IMR-90 (cell line): ENCODE measurements around the gene OSBP2. TPM values are rescaled to one million over a fixed set of nuclear protein-coding genes. Genes with fewer than 3 reads are reported as not detected.

Experiments used
- ATAC-seq: fragments of 200-7000 bp; cut with Tn5 transposase; 2 replicates; pipeline ENCODE4 v1.9.1; 2020; ENCODE audit warnings: low read depth, mild to moderate bottlenecking, moderate library complexity
- BruUV-seq: library from RNA; stranded (reverse); fragments of 400-500 nt; replicated peaks from 2 replicates; lab custom pipeline; 2021; lab: Mats Ljungman, UMichigan
- CTCF ChIA-PET: fragments of 300-600 bp; formaldehyde crosslinking; extraction: SDS; loops from one replicate; lab custom pipeline; 2021; ENCODE audit warnings: antibody characterized with exemption; lab: Yijun Ruan, JAX
- POLR2A ChIA-PET: fragments of 300-600 bp; sonication (Branson Sonifier 250); formaldehyde crosslinking; loops from one replicate; lab custom pipeline; 2022; ENCODE audit warnings: antibody characterized with exemption; ENCODE audit not compliant: unreplicated experiment; lab: Charles Lee
- DNase-seq: peaks from one replicate; pipeline ENCODE4 v3.0.0; 2013
- H2AFZ ChIP-seq: replicated peaks from 2 replicates; pipeline ENCODE3; 2013; ENCODE audit warnings: low read length, mild to moderate bottlenecking; ENCODE audit not compliant: poor library complexity
- H2AK5ac ChIP-seq: 2 replicates; pipeline ENCODE4 v1.6.1; 2013; ENCODE audit warnings: low read depth, low read length, inconsistent platforms
- H2AK9ac ChIP-seq: replicated peaks from 2 replicates; pipeline ENCODE3; 2013; ENCODE audit warnings: mild to moderate bottlenecking, low read depth, low read length, moderate library complexity; ENCODE audit not compliant: poor library complexity
- H2BK120ac ChIP-seq: 2 replicates; pipeline ENCODE4 v1.6.1; 2013; ENCODE audit warnings: low read depth, low read length, inconsistent platforms
- H2BK15ac ChIP-seq: 3 replicates; pipeline ENCODE4 v1.6.1; 2013; ENCODE audit warnings: low read depth, low read length, inconsistent platforms
- H2BK20ac ChIP-seq: 2 replicates; pipeline ENCODE4 v1.6.1; 2013; ENCODE audit warnings: low read depth, mild to moderate bottlenecking, inconsistent platforms, low read length, moderate library complexity
- H2BK5ac ChIP-seq: 2 replicates; pipeline ENCODE4 v1.6.1; 2013; ENCODE audit warnings: mild to moderate bottlenecking, low read depth, low read length, inconsistent platforms; ENCODE audit not compliant: poor library complexity, severe bottlenecking
- H3K14ac ChIP-seq: replicated peaks from 2 replicates; pipeline ENCODE4 v1.6.1; 2013; ENCODE audit warnings: low read depth, low read length, inconsistent platforms
- H3K18ac ChIP-seq: 2 replicates; pipeline ENCODE4 v1.6.1; 2013; ENCODE audit warnings: low read depth, low read length, control low read depth
- H3K23ac ChIP-seq: 2 replicates; pipeline ENCODE4 v1.6.1; 2013; ENCODE audit warnings: low read depth, low read length, inconsistent platforms
- H3K27ac ChIP-seq: 2 replicates; pipeline ENCODE4 v1.5.1; 2013; ENCODE audit warnings: mild to moderate bottlenecking, control low read depth, low read length; ENCODE audit not compliant: insufficient read depth
- H3K27me3 ChIP-seq: 2 replicates; pipeline ENCODE4 v1.6.1; 2013; ENCODE audit warnings: low read length; ENCODE audit not compliant: control insufficient read depth, insufficient read depth
- H3K36me3 ChIP-seq: 2 replicates; pipeline ENCODE4 v1.6.1; 2013; ENCODE audit warnings: low read length, mixed read lengths; ENCODE audit not compliant: control insufficient read depth, insufficient read depth
- H3K4ac ChIP-seq: 2 replicates; pipeline ENCODE4 v1.6.1; 2013; ENCODE audit warnings: low read depth, low read length, inconsistent platforms
- H3K4me1 ChIP-seq: 2 replicates; pipeline ENCODE4 v1.6.1; 2013; ENCODE audit warnings: low read length, mixed read lengths; ENCODE audit not compliant: control insufficient read depth, insufficient read depth
- H3K4me2 ChIP-seq: 2 replicates; pipeline ENCODE4 v1.6.1; 2013; ENCODE audit warnings: low read depth, mild to moderate bottlenecking, control low read depth, low read length, moderate library complexity
- H3K4me3 ChIP-seq: 2 replicates; pipeline ENCODE4 v1.5.1; 2013; ENCODE audit warnings: low read depth, mild to moderate bottlenecking, control low read depth, low read length, moderate library complexity; ENCODE audit not compliant: insufficient read depth
- H3K56ac ChIP-seq: 2 replicates; pipeline ENCODE4 v1.6.1; 2013; ENCODE audit warnings: low read length, inconsistent platforms; ENCODE audit not compliant: insufficient read depth; ENCODE audit errors: extremely low read depth
- H3K79me1 ChIP-seq, 2 experiments: 2 replicates each; pipeline ENCODE4 v1.6.1; 2013; ENCODE audit warnings: low read length in 2 of 2, inconsistent platforms in 1 of 2, low read depth in 1 of 2
- H3K9ac ChIP-seq: 2 replicates; pipeline ENCODE4 v1.6.1; 2013; ENCODE audit warnings: low read depth, low read length, control low read depth
- H3K9me1 ChIP-seq: 2 replicates; pipeline ENCODE4 v1.6.1; 2013; ENCODE audit warnings: low read length, inconsistent platforms; ENCODE audit not compliant: insufficient read depth
- H3K9me3 ChIP-seq: 2 replicates; pipeline ENCODE4 v1.6.1; 2013; ENCODE audit warnings: low read length; ENCODE audit not compliant: control insufficient read depth, insufficient read depth
- H4K20me1 ChIP-seq: 2 replicates; pipeline ENCODE4 v1.6.1; 2013; ENCODE audit warnings: low read length, inconsistent platforms; ENCODE audit not compliant: insufficient read depth
- H4K5ac ChIP-seq: 2 replicates; pipeline ENCODE4 v1.6.1; 2013; ENCODE audit warnings: mild to moderate bottlenecking, low read depth, low read length, control low read depth
- H4K8ac ChIP-seq, 2 experiments: 2 replicates each; pipeline ENCODE4 v1.6.1; 2013; ENCODE audit warnings: low read depth in 2 of 2, low read length in 2 of 2, control low read depth in 1 of 2, inconsistent platforms in 1 of 2
- H4K91ac ChIP-seq: 2 replicates; pipeline ENCODE4 v1.6.1; 2013; ENCODE audit warnings: low read depth, low read length, inconsistent platforms; ENCODE audit not compliant: insufficient read depth
- BHLHE40 ChIP-seq: fragments of 150-350 bp; IDR thresholded peaks from 2 replicates; pipeline ENCODE4 v1.6.1; 2016; ENCODE audit warnings: mild to moderate bottlenecking, low read depth, low read length
- FOS ChIP-seq: fragments of 150-350 bp; IDR thresholded peaks from 2 replicates; pipeline ENCODE4 v1.6.1; 2016; ENCODE audit warnings: low read depth, low read length
- WGBS, 2 experiments: methylation state at CpG; one replicate each; pipeline versions ENCODE4 v1.1.5 to v1.1.7; 2013; ENCODE audit warnings: missing lambda C conversion rate in 2 of 2; ENCODE audit not compliant: insufficient read length in 1 of 2; ENCODE audit errors: extremely low coverage in 2 of 2; 5-methylcytosine and 5-hydroxymethylcytosine counted together
- dilution Hi-C: fragments of 300-500 bp; cut with HindIII; formaldehyde crosslinking; loops from one replicate; pipeline ENCODE4 v1.14.3; 2018; ENCODE audit warnings: low sequenced_read_pairs; ENCODE audit not compliant: unreplicated experiment
- in situ Hi-C: fragments of 300-500 bp; cut with MboI; formaldehyde crosslinking; loops from 3 replicates; pipeline ENCODE4 v1.14.3; 2019; ENCODE audit warnings: low sequenced_read_pairs, inconsistent platforms, mixed read lengths
- intact Hi-C: fragments of 100-400 bp; cut with micrococcal nuclease; formaldehyde crosslinking; loops from 2 replicates; pipeline ENCODE4 v1.10.0; 2022
- polyA plus RNA-seq, 3 experiments: library from polyadenylated mRNA; depleted of rRNA; stranded (reverse); fragments of >200 nt; gene quantifications; 2 replicates each; pipeline ENCODE4 v1.2.3, GENCODE V29; 2012; ENCODE audit warnings: low replicate concordance in 1 of 3
- total RNA-seq: library from RNA; depleted of rRNA; stranded (reverse); fragments of >200 nt; gene quantifications from 2 replicates; pipeline ENCODE4 v1.2.3, GENCODE V29; 2012

The OSBP2 gene
- total and polyA plus RNA-seq, 2 of the 4 experiments (the other 2 are of a cell fraction): 1.8 to 2.2 TPM

GRCh38 chr22:30792456-30792855 lies 97.8 kb downstream of the OSBP2 start:
- Histone ChIP-seq H3K18ac (no peak overlapping the region), H3K23ac (no peak overlapping the region), H3K14ac (no peak overlapping the region), H3K4me2 (no peak overlapping the region), H3K4me3 (no peak overlapping the region), H4K5ac (no peak overlapping the region), H2BK120ac (no peak overlapping the region), H3K4ac (no peak overlapping the region), H4K91ac (no peak overlapping the region), H2AK9ac (no peak overlapping the region), H4K20me1 (no peaks in the 10 kb centered on the region), H3K4me1 (no peaks in the 10 kb centered on the region; the same call in 1 of the 2 replicates), H3K27me3 (peaks cover 12% of the 10 kb centered on the region; the same call in 1 of the 2 replicates), H4K8ac (no peak overlapping the region), H2AK5ac (no peak overlapping the region), H3K36me3 (no peaks in the 10 kb centered on the region), H2BK15ac (no peak overlapping the region), H2BK5ac (no peak overlapping the region), H3K56ac (no peak overlapping the region), H2AFZ (no peak overlapping the region), H3K9ac (no peak overlapping the region), H3K27ac (no peak overlapping the region), H3K79me1 (no peaks in the 10 kb centered on the region), H3K9me3 (no peaks in the 10 kb centered on the region), H3K9me1 (no peaks in the 10 kb centered on the region), H2BK20ac (no peak overlapping the region)
- ChIA-PET POLR2A (no interaction called here), CTCF (interaction anchor here (0.8 kb wide), 1 partner anchor 21 kb away, joined by 3 read pairs; no protein-coding TSS in a partner anchor)
- WGBS, 2 experiments: no CpG with 5 or more reads among the region's 4 CpGs
- TF ChIP-seq FOS: no peak
- no peak for TF ChIP-seq BHLHE40
- intact Hi-C loops: no loop called here
- BruUV-seq: no TSS peak
- ATAC-seq (no peak), DNase-seq (no peak)
- in situ Hi-C loops: no loop called here
- dilution Hi-C loops: no loop called here
